ENCODE results near the gene ELMO1. TPM values are rescaled to one million over a fixed set of nuclear protein-coding genes. Genes with fewer than 3 reads are reported as not detected.

The ELMO1 gene
- total and polyA plus RNA-seq, 4 donors, result 10.1 to 183 (median 34.4) TPM

GRCh38 chr7:36961097-36961496, 487.6 kb downstream of the ELMO1 start:
- H3K4me3 ChIP-seq, result no peak overlapping the region
- no peaks in the 10 kb centered on the region for H3K36me3 ChIP-seq (ENCODE audit: control insufficient read depth in 4 of 4, insufficient read depth in 4 of 4, low read length in 4 of 4)
- no peak for DNase-seq
- H3K27me3 ChIP-seq (ENCODE audit: control insufficient read depth in 3 of 3, insufficient read depth in 3 of 3, low read length in 2 of 3), result no peaks in the 10 kb centered on the region
- H3K9me3 ChIP-seq (ENCODE audit: control insufficient read depth in 4 of 4, insufficient read depth in 3 of 4, low read length in 3 of 4), result no peaks in the 10 kb centered on the region
- H3K9ac ChIP-seq (ENCODE audit: insufficient read depth in 1 of 2, low read length in 2 of 2), result no peak overlapping the region
- no peak for ATAC-seq (ENCODE audit: insufficient read depth, low FRiP score)
- H3K4me1 ChIP-seq (ENCODE audit: control insufficient read depth in 5 of 5, insufficient read depth in 5 of 5, low read length in 5 of 5), result peaks cover 0 to 12% (median 3%) of the 10 kb centered on the region in 5 donors
- TF ChIP-seq, protein P1, sequence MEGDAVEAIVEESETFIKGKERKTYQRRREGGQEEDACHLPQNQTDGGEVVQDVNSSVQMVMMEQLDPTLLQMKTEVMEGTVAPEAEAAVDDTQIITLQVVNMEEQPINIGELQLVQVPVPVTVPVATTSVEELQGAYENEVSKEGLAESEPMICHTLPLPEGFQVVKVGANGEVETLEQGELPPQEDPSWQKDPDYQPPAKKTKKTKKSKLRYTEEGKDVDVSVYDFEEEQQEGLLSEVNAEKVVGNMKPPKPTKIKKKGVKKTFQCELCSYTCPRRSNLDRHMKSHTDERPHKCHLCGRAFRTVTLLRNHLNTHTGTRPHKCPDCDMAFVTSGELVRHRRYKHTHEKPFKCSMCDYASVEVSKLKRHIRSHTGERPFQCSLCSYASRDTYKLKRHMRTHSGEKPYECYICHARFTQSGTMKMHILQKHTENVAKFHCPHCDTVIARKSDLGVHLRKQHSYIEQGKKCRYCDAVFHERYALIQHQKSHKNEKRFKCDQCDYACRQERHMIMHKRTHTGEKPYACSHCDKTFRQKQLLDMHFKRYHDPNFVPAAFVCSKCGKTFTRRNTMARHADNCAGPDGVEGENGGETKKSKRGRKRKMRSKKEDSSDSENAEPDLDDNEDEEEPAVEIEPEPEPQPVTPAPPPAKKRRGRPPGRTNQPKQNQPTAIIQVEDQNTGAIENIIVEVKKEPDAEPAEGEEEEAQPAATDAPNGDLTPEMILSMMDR (IDR thresholded peaks at IDR 0.05; ENCODE audit: control extremely low read depth, extremely low read depth), result no peak
- no peak overlapping the region for H3K27ac ChIP-seq (ENCODE audit: low read depth in 1 of 2, low read length in 1 of 2)
- 71 to 94% methylated on average over 2 of the region's 2 CpGs for WGBS, 2 donors

DNA sequence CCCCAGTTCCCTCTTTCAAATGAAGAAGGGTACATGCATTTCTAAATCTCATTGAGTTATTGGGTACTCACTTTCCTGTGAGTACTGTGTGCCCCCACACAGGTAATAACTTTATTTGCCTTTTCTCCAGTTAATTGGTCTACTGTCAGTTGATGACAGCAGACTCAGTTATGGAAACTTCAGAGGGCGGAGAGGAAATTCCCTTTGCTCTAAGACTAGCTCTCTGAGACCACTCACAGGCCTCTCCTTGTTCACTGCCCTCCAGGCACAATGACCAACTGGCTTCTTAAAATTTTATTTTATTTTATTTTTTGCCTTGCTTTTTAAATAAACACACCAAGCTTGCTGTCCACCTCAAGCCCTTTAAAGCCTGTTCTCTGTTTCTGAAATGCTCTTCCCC, 488.6 kb downstream of the ELMO1 start:
- Histone ChIP-seq H3K27me3 (ENCODE audit: control insufficient read depth in 3 of 3, insufficient read depth in 3 of 3, low read length in 2 of 3) (no peaks in the 10 kb centered on the region), H3K27ac (ENCODE audit: low read depth in 1 of 2, low read length in 1 of 2) (no peak overlapping the region), H3K4me3 (no peak overlapping the region), H3K9me3 (ENCODE audit: control insufficient read depth in 4 of 4, insufficient read depth in 3 of 4, low read length in 3 of 4) (no peaks in the 10 kb centered on the region), H3K36me3 (ENCODE audit: control insufficient read depth in 4 of 4, insufficient read depth in 4 of 4, low read length in 4 of 4) (no peaks in the 10 kb centered on the region), H3K9ac (ENCODE audit: insufficient read depth in 1 of 2, low read length in 2 of 2) (no peak overlapping the region), H3K4me1 (ENCODE audit: control insufficient read depth in 5 of 5, insufficient read depth in 5 of 5, low read length in 5 of 5) (peaks cover 0 to 3% (median 0%) of the 10 kb centered on the region in 5 donors)
- DNase-seq (no peak), ATAC-seq (ENCODE audit: insufficient read depth, low FRiP score) (no peak)
- TF ChIP-seq, protein P1 (IDR thresholded peaks at IDR 0.05; ENCODE audit: control extremely low read depth, extremely low read depth), result no peak
- 96 to 98% methylated on average over 1 of the region's 1 CpG for WGBS, 2 donors

DNA sequence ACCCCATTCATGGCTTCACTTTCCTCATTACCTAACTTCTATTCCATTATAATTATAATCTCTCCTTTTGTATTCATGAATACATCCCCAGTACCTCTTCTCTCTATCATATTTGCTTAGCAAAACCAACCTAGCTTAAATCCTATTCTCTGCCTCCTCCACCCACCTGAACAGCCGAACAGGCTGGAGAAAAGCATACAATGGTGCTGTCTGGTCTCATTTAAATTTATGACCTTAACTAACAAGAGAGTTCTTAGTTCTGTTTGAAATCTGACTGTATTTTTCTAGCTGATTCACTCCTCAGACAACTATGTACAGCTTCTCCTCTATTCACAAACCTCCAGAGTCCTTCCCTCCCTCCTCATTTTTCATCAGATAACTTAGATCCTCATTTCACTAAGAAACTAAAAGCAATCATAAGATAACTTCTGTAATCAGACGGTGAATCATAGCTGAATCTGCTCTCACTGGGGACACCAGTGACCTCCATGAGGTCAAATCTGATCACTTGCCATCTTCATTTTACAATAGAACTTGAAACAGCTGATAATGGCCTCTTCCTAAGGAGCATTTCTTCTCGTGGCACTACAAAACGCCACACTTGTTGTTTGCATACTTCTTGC, 490.4 kb downstream of the ELMO1 start:
- peaks cover 0 to 3% (median 0%) of the 10 kb centered on the region in 5 donors for H3K4me1 ChIP-seq (ENCODE audit: control insufficient read depth in 5 of 5, insufficient read depth in 5 of 5, low read length in 5 of 5)
- H3K9ac ChIP-seq (ENCODE audit: insufficient read depth in 1 of 2, low read length in 2 of 2), result no peak overlapping the region
- H3K4me3 ChIP-seq, result no peak overlapping the region
- H3K36me3 ChIP-seq (ENCODE audit: control insufficient read depth in 4 of 4, insufficient read depth in 4 of 4, low read length in 4 of 4), result no peaks in the 10 kb centered on the region
- no peak for ATAC-seq (ENCODE audit: insufficient read depth, low FRiP score)
- H3K27ac ChIP-seq (ENCODE audit: low read depth in 1 of 2, low read length in 1 of 2), result no peak overlapping the region
- no peaks in the 10 kb centered on the region for H3K9me3 ChIP-seq (ENCODE audit: control insufficient read depth in 4 of 4, insufficient read depth in 3 of 4, low read length in 3 of 4)
- TF ChIP-seq, protein P1 (IDR thresholded peaks at IDR 0.05; ENCODE audit: control extremely low read depth, extremely low read depth), result no peak
- WGBS, 2 donors, result 73 to 77% methylated on average over 4 of the region's 4 CpGs
- no peaks in the 10 kb centered on the region for H3K27me3 ChIP-seq (ENCODE audit: control insufficient read depth in 3 of 3, insufficient read depth in 3 of 3, low read length in 2 of 3)
- DNase-seq, result no peak

GRCh38 chr7:36957620-36958019, 491.0 kb downstream of the ELMO1 start:
- Histone ChIP-seq H3K27ac (ENCODE audit: low read depth in 1 of 2, low read length in 1 of 2) (no peak overlapping the region), H3K9ac (ENCODE audit: insufficient read depth in 1 of 2, low read length in 2 of 2) (no peak overlapping the region), H3K4me1 (ENCODE audit: control insufficient read depth in 5 of 5, insufficient read depth in 5 of 5, low read length in 5 of 5) (peaks cover 0 to 3% (median 0%) of the 10 kb centered on the region in 5 donors), H3K36me3 (ENCODE audit: control insufficient read depth in 4 of 4, insufficient read depth in 4 of 4, low read length in 4 of 4) (no peaks in the 10 kb centered on the region), H3K4me3 (no peak overlapping the region), H3K9me3 (ENCODE audit: control insufficient read depth in 4 of 4, insufficient read depth in 3 of 4, low read length in 3 of 4) (no peaks in the 10 kb centered on the region), H3K27me3 (ENCODE audit: control insufficient read depth in 3 of 3, insufficient read depth in 3 of 3, low read length in 2 of 3) (no peaks in the 10 kb centered on the region)
- DNase-seq, result no peak
- TF ChIP-seq, protein P1 (IDR thresholded peaks at IDR 0.05; ENCODE audit: control extremely low read depth, extremely low read depth), result no peak
- WGBS, 2 donors, result 82 to 92% methylated on average over 3 of the region's 3 CpGs
- ATAC-seq (ENCODE audit: insufficient read depth, low FRiP score), result no peak

All from lung (tissue), 12 donors.